ENCODE data around the gene NAV2.

The NAV2 gene

DNA sequence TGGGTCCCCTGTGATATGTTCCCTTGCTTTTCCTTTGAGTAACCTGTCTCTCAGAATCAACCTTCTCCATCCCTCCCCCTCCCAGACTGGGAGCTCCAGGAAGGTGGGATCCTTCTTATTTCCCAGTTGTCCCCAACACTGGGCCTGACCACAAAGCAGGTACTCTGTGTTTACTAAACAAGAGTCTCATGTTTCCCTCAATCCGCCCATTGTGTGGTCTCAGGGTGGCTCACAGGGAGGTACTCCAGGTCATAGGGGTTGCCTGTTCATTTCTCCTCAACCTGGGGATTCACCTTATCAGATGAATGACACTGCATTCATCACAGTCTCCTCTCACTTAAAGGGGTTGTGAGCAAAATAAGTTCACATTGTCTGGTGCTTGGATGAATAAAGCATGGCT is 26.4 kb upstream of the NAV2 start:
- DNase-seq = no peak

DNA sequence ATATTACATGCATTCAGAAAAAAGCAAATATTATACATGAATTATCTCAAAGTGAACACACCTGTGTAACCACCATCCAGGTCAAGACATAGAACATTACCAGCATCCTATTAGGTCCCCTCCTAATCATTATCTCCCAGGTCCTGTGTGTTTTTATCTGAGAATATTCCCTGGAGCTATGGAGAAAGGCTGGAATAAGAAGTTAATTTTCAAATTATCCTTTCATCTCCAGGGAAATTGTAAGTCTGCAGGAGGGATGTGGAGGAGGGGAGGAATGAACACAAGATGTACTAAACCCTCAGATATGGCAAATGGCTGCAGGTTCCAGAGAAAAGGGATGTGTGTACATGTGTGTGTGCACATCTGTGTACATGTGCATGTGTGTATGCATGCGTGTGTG is 25.2 kb upstream of the NAV2 start:
- DNase-seq = no peak

DNA sequence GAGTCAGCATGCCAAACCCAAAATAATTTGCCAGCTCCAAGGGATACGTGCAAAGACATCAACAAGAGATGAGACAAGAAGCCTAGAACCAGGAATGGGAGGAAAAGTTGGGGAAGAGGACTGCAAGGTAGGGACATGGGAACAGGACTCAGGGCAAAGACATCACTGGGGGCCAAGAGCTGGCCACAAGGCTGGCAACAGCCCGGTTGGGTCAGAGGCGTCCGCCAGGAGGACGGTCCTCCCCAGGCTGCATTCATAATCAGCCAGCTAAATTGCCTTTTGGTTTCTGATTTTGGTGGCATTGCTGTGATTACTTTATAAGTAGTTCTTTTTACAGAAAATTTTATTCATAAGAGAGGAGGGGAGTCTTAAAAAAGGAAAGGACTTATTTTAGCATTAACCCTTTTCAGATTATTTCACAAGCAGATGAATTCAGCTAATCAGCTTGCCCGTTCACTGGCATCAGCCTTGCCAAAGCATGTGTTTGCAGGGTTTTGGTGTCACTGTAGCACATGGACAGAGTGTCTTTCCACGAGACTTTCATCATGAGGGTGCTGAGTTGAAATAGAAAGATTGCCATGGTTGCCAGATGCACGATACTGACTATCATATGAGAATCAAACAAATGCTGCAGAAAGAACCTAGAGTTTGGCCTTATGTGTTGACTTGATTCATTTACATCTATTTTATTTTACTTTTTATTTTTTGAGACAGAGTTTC is 23.2 kb upstream of the NAV2 start:
- no peak for DNase-seq

DNA sequence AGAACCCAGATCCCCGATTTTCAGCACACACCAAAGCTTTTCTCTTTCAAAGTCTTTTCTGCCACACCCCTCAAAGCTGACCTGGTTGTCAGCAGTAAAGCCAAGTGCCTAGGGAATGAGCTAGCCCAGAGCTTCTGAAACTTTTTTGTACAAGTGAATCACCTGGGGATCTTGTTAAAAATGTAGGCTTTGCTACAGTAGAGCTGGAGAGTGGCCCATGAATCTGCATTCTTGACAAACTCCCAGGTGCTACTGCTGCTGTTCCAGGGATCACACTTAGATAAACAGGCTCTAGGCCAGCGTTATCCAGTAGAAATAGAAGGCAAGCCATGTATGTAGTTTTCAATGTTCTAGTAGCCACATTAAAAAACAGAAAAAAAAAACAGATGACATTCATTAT is 21.8 kb upstream of the NAV2 start:
- no peak for DNase-seq

DNA sequence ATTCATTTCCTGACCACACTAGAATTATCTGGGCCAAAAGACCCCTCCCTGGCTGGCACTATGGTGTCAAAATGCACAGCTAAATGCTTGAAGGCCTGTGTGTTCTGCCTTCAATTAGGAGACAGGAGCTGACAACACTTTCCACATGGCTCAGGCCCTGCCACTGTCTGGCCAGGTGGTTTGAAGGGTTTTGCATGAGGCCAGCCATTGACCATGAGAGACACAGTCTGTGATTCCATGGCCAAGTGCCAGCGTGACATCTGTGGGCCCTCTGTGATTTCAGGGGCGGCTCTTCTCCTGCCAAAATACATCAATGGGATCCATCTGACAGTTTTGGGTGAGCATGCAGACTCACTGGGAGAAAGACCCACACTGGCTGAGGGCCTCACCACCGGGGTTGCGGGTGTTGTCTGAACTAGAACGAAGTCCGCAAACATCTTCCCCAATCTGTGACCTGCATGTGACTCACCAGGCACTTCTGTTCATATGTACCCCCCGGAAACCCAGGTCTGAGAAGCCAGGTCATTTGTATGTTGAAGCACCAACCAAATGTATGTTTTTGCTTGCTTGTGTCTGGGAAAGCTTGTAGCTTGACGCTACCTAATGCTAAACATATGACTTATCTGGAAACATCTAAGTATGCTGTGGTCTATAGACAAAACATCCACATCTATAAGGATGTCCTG is 20.7 kb upstream of the NAV2 start:
- DNase-seq = no peak

DNA sequence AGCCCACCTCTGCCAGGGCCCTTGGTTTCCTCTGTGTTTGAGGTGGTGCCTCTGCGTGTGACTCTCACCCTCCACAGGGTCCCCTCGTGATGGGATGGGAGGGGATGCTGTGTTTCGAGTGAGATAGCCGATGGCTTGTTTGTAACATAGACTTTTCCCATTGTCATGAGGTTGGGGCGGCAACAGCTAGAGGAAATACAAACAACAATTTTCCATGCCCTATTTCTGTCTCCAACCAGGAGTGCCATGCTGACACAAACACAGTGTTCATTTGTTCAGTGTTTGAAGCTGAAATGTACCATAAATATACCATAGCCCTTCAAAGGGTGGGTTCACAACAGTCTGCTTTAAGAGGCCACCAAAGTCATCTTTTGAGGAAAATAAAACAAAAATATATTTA is 19.5 kb upstream of the NAV2 start:
- DNase-seq = no peak

DNA sequence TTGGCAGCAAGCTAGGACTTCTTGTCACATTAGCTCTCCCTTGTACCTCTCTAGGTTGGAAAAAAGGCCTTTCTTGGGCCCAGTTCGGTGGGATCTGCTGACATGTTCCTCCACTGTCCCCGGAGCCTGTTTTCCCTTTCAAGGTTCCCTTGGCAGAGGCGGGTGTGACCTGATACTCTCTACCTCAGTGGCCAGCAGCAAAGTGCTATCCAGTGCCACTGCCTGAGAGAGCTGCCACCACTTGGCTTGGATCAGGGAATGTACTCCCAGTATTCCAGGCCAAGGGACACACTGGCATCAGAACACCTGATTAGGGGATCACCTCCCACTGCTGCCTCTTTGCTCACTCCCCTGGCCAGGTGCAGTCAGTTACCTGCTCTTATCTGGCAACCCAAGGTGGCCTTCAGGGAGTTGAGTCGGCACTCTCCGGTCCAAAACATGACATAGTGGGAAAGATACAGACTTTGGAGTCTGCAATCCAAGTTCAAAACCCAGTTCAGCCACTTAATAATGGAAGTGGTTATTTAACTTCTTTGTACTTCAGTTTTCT is 17.8 kb upstream of the NAV2 start:
- no peak for DNase-seq

DNA sequence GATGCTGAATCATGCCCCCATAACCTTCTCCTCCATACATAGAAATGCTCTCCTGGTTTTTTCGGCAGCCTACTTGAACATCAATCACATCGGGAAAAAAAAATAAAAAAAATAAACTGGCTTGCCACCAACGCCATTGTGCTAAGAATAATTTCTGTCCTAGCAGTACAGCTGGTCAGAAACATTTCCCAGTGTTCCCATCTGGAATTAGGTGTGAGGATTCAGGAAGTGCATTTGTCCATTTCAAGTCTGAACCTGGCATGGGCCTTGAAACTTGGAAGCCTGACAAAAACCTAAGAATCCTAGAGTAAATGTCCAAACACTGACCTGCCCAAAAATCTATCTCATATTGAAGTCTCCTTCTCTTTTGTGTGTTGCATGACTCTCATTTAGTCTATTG is 16.6 kb upstream of the NAV2 start:
- DNase-seq = no peak

DNA sequence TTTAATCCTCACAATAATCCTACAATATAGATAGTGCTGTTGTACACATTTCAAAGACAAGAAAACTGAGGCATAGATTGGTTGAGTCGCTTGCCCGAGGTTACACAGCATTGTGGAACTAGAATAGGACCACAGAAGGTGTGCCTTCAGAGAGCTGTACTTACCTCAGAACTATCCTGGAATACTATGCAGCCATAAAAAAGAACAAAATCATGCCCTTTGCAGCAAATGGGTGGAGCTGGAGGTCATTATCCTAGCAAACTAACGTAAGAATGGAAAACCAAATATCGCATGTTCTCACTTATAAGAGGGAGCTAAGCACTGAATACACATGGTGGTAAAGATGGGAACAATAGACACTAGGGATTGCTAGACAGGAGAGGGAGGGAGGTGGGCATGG is 15.7 kb upstream of the NAV2 start:
- no peak for DNase-seq

DNA sequence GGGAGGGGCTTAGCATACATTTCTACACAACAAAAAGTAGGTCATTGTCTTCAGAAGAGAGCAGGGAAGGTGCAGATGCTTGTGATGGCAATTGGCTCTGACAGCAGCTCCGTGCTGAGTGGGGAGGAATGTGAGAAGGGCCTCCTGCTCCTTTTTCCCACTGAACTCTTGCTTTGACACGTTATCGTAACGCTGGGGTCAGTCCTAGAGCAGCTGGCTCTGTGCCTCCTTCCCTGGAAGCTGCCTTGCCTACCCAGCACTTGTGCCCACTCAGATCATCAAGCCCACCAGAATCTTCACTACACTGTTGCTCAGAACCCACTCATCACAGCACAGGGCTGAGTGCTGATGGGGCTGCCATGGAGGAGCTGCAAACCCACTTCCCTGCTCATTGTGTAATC is 14.9 kb upstream of the NAV2 start:
- DNase-seq = no peak

DNA sequence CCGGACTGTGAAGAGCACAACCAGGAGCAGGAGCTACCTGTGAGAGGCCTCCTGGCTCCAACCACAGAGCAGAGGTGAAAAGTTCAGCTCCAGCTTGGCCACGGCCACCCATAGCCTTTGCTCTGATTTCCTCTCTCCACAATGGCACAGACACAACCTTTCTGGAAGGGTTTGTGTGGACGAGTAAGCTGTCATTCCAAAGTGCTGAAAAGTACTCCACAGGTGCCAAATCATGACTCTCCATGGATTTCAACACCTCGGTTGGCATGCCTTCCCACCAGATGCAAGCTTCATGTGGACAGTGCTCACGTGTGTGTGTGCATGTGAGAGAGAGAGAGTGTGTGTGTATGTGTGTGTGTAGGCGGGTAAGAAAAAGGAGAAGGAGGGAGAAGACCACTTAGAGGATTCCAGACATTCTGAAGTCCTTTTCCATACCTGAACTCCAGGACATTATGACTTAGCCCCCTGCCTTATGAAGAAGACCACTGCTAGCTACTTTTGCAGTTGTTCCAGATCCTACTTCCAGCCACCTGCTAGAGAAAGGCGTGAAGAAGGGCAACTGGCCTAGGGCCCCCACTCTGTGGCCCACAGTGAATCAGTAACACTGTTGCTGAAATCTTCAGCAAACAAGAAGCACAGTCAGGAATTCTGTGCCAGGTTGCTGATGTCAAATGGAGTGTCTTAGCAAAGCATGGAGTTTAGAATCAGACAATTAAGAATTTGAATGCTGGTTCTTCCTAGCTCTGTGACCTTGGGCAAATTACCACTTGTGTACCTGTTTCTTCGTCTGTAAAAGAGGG is 13.9 kb upstream of the NAV2 start:
- DNase-seq = no peak

DNA sequence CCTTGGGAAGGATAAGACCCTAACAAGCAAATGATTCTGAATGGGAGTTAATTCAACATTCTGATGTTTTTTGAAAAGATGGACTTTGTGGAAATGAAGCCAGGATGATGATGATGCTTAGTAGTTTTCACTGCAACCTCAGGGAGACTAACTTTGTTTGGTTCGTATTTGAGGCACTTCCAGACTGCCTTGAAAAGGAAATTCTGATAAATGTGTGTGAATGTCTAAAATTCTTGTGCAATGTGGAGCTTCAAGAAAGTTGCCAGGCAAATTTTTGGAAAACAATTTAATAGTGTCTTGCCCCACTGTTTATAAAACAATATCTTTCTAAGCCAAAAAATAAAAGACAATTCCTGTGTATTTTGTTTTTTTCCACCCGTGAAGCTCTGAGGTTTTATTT is 11.2 kb upstream of the NAV2 start:
- no peak for DNase-seq

DNA sequence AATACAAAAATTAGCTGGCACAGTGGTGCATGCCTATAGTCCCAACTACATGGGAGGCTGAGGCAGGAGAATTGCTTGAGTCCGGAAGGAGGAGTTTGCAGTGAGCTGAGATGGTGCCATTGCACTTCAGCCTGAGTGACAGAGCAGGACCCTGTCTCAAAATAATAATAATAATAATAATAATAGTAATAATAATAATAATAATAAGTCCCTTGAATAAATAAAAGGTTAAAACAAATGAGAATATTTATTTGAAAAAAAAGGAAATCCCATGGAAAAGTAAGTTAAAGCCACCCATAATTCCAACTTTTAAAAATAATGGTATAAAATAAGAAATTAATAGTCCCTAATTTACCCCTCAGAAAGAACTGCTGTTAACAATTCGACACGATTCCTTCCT is 10.0 kb upstream of the NAV2 start:
- DNase-seq = no peak

DNA sequence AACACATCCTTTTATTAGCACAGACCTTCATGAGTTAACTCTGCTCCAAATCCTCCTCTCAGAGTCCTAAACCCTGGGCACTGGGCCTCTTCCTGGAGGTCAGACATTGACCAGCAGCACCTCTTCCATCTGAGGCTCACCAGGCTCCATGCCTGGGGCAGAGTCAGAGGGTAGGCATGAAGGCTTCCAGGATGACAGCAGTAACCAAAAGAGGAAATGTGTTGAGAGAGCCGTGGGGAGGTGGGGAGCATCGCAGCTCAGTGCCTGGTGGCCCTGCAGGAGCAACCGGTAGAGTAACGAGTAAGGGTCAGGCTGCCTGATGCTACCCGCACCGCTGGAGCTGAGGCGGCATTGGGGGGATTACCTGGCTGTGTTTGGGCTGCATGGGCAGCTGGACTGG is 9.4 kb upstream of the NAV2 start:
- no peak for DNase-seq

DNA sequence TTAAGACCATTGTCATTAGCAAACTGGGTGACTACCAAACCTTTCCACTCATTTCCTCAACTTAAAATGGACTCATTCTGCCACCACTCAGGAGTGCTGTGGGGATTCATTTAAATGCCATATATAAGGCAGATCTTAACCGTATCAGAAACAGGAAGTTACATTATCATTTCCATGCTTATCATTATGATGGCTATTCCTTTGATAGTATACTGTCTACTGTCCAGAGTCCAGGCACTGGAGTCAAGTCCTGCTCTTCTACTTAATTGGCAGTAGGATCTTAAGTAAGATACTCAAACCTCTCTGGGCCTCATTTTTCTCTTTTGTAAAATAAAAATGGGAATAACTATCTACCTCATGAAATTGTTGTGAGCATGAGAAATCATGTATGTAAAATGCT is 8.4 kb upstream of the NAV2 start:
- no peak for DNase-seq

DNA sequence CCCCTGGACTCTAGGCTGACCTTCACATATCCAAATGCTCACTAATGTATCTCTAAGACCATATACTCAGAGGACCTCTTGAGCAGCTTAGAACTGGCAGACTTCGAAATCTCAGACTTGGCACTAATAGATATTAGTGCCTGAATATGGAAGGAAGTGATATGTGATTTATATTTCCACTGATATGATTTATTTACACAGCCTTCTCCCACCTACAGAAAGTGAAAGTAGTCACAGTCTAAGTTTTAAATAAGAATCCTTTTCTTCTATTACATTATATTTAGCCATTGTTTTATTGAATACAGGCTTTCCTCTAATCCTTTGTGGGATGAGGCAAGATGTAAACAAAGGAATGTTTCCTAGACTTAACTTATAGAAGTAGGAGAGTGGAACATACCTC is 6.7 kb upstream of the NAV2 start:
- no peak for DNase-seq

DNA sequence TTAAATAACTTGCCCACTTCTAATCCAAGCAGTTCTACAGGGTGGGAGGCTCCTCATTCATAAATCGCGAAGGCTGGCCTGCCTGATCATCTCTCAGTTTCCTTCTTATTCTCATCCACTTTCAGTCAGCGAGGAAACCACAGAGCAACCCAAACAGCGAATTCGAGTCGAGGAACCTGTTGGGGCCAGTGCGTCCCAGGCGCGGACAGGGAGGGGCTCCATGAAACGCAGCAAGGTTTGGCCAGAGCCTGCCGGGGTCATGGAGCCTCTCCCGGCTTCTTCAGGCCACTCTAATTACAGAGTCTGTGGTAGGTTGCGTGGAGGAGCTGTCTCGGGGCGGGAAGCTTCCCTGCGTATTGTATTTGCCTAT is 741 bp upstream of the NAV2 start:
- DNase-seq = no peak

DNA sequence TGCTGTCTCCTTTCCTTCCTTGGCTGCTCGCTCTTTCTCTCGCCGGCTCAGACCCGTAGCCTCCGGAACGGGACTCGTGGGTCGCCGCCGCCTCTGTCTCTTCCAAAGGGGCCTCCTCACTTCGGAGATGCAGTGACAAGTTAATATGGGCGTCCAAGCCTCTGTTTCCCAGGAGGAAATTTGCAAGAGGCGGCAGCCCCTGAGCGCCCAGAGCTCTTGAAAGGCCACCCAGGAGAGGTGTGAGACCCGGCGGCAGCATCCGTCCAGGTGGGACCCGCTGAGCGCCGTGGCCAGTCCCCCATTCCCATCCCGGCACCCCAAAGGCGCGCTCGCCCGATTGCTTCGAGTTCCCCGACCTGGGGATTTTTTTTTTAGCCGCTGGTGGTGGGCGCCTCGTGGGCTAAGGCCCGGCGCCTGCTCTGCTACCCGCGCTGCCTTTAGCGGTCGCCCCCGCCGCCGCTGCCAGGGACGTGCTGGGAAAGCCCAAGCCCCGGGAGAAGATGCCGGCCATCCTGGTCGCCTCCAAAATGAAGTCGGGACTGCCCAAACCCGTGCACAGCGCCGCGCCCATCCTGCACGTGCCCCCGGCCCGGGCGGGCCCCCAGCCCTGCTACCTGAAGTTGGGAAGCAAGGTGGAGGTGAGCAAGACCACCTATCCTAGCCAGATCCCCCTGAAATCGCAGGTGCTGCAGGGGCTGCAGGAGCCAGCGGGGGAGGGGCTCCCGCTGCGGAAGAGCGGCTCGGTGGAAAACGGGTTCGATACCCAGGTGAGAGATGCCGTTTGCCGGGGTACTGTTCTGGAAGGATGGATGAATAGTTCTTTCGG is 772 bp downstream of the NAV2 start:
- peak in 1 of 2 experiments; percentile 7 for DNase-seq

DNA sequence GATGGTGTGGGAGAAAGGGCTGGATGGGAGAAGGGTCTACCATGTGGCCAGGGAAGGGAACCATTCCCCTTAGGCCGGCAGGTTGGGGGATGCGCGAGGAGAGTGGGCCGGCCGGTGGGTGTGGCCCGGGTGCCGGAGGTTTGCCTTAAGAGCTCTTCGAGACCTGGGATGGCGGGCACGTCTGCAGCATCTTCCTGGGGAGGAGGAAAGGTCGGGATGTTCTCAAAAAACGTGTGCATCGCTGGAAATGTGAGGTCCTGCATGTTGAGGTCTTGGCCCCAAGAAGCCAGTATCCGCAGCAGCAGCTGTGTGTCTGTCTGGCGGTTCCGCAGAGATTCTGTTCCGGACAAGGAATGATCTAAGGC is 1.4 kb downstream of the NAV2 start:
- DNase-seq = no peak

DNA sequence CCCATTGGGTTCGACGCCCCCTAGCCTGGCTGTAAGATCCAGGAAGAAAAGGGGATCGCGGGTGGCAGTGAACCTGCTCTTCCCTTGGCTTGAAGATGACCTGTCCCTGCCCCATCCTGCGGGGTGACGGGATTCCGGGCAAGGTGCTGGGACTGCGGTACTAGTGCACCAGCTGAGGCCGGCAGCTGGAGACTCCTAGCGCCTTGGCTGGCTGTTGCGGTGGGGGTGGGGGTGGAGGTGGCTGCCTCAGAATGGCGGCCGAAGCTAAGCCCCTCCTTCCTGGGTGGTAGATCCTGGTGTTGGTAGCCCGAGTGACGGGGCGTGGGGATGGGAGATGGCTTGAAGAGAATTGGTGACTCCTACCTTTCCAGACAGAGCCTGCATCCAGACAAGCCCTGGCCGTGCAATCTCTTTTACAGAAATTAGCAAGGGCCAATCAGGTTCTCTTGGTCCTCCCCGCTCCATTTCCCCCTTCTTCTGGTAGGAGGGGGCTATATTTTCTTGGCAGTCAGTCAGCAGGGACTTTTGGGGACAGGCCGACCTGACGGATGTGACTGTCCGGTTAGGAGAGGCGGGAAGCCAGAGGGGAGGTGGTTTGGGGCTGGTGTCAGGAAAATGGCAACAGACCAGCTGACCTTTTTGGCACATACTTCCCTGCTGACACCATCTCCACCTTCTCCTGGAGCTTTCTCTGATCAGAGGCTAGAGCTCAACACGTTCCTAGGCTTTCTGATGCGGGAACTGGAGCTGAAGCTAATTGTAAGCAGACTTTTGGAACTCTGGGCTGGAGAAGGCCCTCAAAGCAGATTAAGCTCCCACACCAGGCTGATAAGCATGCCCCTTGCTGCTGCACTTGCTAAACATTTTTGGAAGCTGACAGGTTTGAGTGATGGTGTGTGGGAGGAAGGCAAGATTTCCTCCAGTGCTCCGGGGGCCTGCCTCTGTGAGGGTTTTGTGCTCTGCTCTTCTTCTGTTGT is 2.0 kb downstream of the NAV2 start:
- no peak for DNase-seq

DNA sequence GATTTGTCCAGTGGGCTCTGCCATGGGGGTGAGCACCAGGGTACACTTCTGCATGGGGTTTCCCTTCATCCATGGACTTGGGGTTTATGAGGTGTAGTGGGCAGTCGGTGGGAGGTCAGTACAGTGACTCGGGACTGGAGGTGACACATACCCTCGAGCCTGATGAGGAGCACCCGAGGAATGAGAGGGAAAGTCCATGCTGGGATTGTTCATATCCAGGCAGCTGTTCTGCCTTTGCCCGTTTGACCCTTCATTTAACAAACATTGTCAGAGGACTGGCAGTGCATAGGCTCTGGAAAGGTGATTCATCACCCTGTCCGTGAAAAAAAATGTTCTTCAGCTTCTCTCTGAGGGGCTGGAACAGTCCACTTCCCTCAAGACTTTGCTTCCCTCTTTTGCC is 2.7 kb downstream of the NAV2 start:
- no peak for DNase-seq

DNA sequence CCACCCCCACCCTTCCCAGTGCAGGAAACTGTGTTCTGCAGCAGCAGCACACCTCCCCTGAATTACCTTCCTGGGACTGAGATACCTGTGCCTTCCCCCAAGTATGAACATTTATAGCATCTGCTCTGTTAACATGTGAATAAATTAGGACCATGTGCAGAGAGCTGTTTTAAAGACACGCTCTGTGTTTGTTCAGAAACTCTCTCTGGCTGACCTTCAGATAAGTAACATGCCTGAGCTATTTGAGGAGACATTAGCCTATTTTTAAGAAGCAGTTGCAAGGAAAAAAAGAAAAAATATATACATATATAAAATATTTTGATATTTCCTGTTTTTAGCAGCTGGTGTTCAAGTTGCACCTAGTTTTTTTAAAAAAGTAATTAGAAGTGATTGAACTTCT is 5.4 kb downstream of the NAV2 start:
- no peak for DNase-seq

Measured in NCI-H2081 (cell line).